ENCODE measurements around the gene SNTG2.

The SNTG2 gene

GRCh38 chr2:1366546-1367134 is 416.0 kb downstream of the SNTG2 start:
- TF ChIP-seq ZFP3 (CRISPR knock-in tag; IDR thresholded peaks at IDR 0.05): no peak
- TF ChIP-seq ARNTL (CRISPR knock-in tag; IDR thresholded peaks at IDR 0.05; ENCODE audit: borderline replicate concordance, low read depth): no peak
- no peak for TF ChIP-seq ZNF70 (CRISPR knock-in tag; IDR thresholded peaks at IDR 0.05)
- no peak for TF ChIP-seq RARB (CRISPR knock-in tag; IDR thresholded peaks at IDR 0.05)
- no peak for TF ChIP-seq CSRNP3 (CRISPR knock-in tag; IDR thresholded peaks at IDR 0.05)
- TF ChIP-seq CSDC2 (CRISPR knock-in tag; IDR thresholded peaks at IDR 0.05): no peak
- TF ChIP-seq ISL1 (CRISPR knock-in tag; IDR thresholded peaks at IDR 0.05): no peak
- TF ChIP-seq CREB5 (CRISPR knock-in tag; IDR thresholded peaks at IDR 0.05; ENCODE audit: low read depth): no peak
- no peak for TF ChIP-seq ZFP30 (CRISPR knock-in tag; IDR thresholded peaks at IDR 0.05)
- no peak for TF ChIP-seq ESRRG (CRISPR knock-in tag; IDR thresholded peaks at IDR 0.05)
- no peak for TF ChIP-seq TCF4 (CRISPR knock-in tag; IDR thresholded peaks at IDR 0.05; ENCODE audit: borderline replicate concordance)
- no peak for TF ChIP-seq GLIS3 (CRISPR knock-in tag; IDR thresholded peaks at IDR 0.05)
- no peak for TF ChIP-seq OSR1 (CRISPR knock-in tag; IDR thresholded peaks at IDR 0.05)
- no peak for TF ChIP-seq PATZ1 (CRISPR knock-in tag; IDR thresholded peaks at IDR 0.05; ENCODE audit: borderline replicate concordance)
- ATAC-seq: no peak

- no peak for ATAC-seq
Observed at GRCh38 chr2:1367601-1368000, 417.0 kb downstream of the SNTG2 start.

GRCh38 chr2:1369905-1370304 is 419.3 kb downstream of the SNTG2 start:
- TF ChIP-seq CREB5 (CRISPR knock-in tag; IDR thresholded peaks at IDR 0.05; ENCODE audit: low read depth) (no peak), TSHZ2 (CRISPR knock-in tag; IDR thresholded peaks at IDR 0.05) (no peak), TOX (CRISPR knock-in tag; IDR thresholded peaks at IDR 0.05; ENCODE audit: borderline replicate concordance) (no peak), SNAI2 (CRISPR knock-in tag; IDR thresholded peaks at IDR 0.05) (no peak), OSR1 (CRISPR knock-in tag; IDR thresholded peaks at IDR 0.05) (no peak), ISL1 (CRISPR knock-in tag; IDR thresholded peaks at IDR 0.05) (no peak), GLIS3 (CRISPR knock-in tag; IDR thresholded peaks at IDR 0.05) (no peak), CSRNP3 (CRISPR knock-in tag; IDR thresholded peaks at IDR 0.05) (no peak), ARNTL (CRISPR knock-in tag; IDR thresholded peaks at IDR 0.05; ENCODE audit: borderline replicate concordance, low read depth) (no peak), ZNF8 (CRISPR knock-in tag; IDR thresholded peaks at IDR 0.05) (no peak), PPARA (CRISPR knock-in tag; IDR thresholded peaks at IDR 0.05; ENCODE audit: borderline replicate concordance) (no peak)
- no peak for ATAC-seq

More at GRCh38 chr2:1367601-1368000, 417.0 kb downstream of the SNTG2 start:
- TF ChIP-seq CSDC2 (CRISPR knock-in tag; IDR thresholded peaks at IDR 0.05): no peak
- TF ChIP-seq ZNF8 (CRISPR knock-in tag; IDR thresholded peaks at IDR 0.05): no peak
- no peak for TF ChIP-seq ZNF70 (CRISPR knock-in tag; IDR thresholded peaks at IDR 0.05)
- TF ChIP-seq ISL1 (CRISPR knock-in tag; IDR thresholded peaks at IDR 0.05): no peak
- TF ChIP-seq PPARA (CRISPR knock-in tag; IDR thresholded peaks at IDR 0.05; ENCODE audit: borderline replicate concordance): no peak
- no peak for TF ChIP-seq ZNF565 (CRISPR knock-in tag; conservative IDR thresholded peaks at IDR 0.05; ENCODE audit: low read depth)
